K562 (cell line): ENCODE results near the gene KRTAP16-1. TPM values are rescaled to one million over a fixed set of nuclear protein-coding genes. Genes with fewer than 3 reads are reported as not detected.

ENCODE experiments used
- MIER1 ChIP-seq: fragments of 450-650 bp; IDR thresholded peaks from 2 replicates; pipeline ENCODE4 v1.6.1; 2016; ENCODE audit warnings: antibody characterized with exemption, mild to moderate bottlenecking, low read depth
- MYNN ChIP-seq, 2 experiments: sonication (generic); formaldehyde crosslinking in 1 of 2; IDR thresholded peaks; 2 replicates each; pipeline versions ENCODE4 v1.5.0 to v1.6.1; 2016 to 2020; ENCODE audit warnings: antibody characterized with exemption in 1 of 2, missing genetic modification reagents in 1 of 2
- SPI1 ChIP-seq: IDR thresholded peaks from 2 replicates; pipeline ENCODE4 v1.6.1; 2011; ENCODE audit warnings: low read depth, low read length, control low read depth, borderline replicate concordance
- THAP12 ChIP-seq: fragments of 250-450 bp; sonication (Bioruptor Pico); IDR thresholded peaks from 2 replicates; pipeline ENCODE4 v1.9.0; 2021; ENCODE audit warnings: mild to moderate bottlenecking, inconsistent platforms
- ZNF133 ChIP-seq: fragments of 250-450 bp; sonication (Bioruptor Pico); IDR thresholded peaks from 2 replicates; pipeline ENCODE4 v1.4.0; 2020; ENCODE audit warnings: mild to moderate bottlenecking
- ZNF146 ChIP-seq: IDR thresholded peaks from one replicate; pipeline ENCODE4 v1.6.1; 2018; ENCODE audit warnings: missing compliant biosample characterization; ENCODE audit not compliant: unreplicated experiment
- ZNF23 ChIP-seq: fragments of 250-450 bp; sonication (Bioruptor Pico); IDR thresholded peaks from 2 replicates; pipeline ENCODE4 v1.4.0; 2020; ENCODE audit warnings: mild to moderate bottlenecking
- ZNF3 ChIP-seq: fragments of 250-450 bp; sonication (Bioruptor Pico); IDR thresholded peaks from 2 replicates; pipeline ENCODE4 v1.5.0; 2021; ENCODE audit warnings: mild to moderate bottlenecking, moderate library complexity
- polyA plus RNA-seq, 8 experiments: library from polyadenylated mRNA; depleted of rRNA in 4 of 8; stranded (reverse) in 5 of 8; unstranded in 3 of 8; fragments of >200 nt; fragmentation: Nextera tagmentation in 2 of 8; fragmentation: Illumina TruSeq in 1 of 8; extraction: Ambion mirVana in 2 of 8; extraction: Trizol in 1 of 8; gene quantifications; 2 replicates each; pipeline versions ENCODE4 v1.2.1 to v1.2.3, GENCODE V29; 2011 to 2014; ENCODE audit warnings: inconsistent platforms in 1 of 8, missing spikeins in 1 of 8
- total RNA-seq, 7 experiments: library from RNA; depleted of rRNA in 6 of 7; stranded (reverse); fragments of >200 nt in 6 of 7; fragmentation: Illumina TruSeq in 2 of 7; extraction: Trizol in 2 of 7; gene quantifications; 2 replicates each; pipeline versions ENCODE4 v1.2.1 to v1.2.3, GENCODE V29; 2011 to 2021; ENCODE audit warnings: low replicate concordance in 1 of 7

KRTAP16-1 gene
- total and polyA plus RNA-seq, 9 of the 15 experiments (the other 6 are each of a cell fraction or from before 2014, with no cell fraction given): not detected

DNA sequence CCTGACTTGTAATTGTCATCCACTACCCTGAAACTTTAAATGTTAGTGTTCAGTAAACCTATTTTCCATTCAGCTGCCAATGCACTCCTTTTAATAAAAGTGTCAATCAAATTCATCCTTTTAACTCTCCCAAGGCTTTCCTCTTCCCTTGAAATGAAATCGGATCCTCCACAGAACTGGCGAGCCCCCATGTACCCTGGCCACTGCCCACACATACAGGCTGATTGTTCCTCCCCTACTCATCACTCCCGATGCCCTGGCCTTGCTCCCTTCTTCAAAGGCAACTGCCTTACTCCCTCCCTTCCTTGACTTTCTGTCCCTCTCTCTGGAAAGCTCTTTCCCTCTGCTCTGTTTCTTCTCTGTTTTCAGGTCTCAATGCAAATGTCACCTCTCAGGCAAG is 33.9 kb upstream of the KRTAP16-1 start (continued):
- TF ChIP-seq THAP12 (CRISPR knock-in tag): no peak
- no peak for TF ChIP-seq MYNN (IDR thresholded peaks at IDR 0.05)
- TF ChIP-seq MYNN (CRISPR knock-in tag; IDR thresholded peaks at IDR 0.05): no peak
- no peak for TF ChIP-seq ZNF146 (CRISPR knock-in tag)
- TF ChIP-seq ZNF3 (CRISPR knock-in tag): no peak
- TF ChIP-seq ZNF23 (CRISPR knock-in tag): no peak
- TF ChIP-seq MIER1: no peak
- TF ChIP-seq ZNF133 (CRISPR knock-in tag): no peak
- TF ChIP-seq SPI1: no peak
